Mesendoderm (in vitro differentiated cells): ENCODE data around the gene ADGRG4.

Experiments used
- DNase-seq: peaks from one replicate; pipeline ENCODE4 v3.0.0; 2013
- H2AK5ac ChIP-seq: 2 replicates; pipeline ENCODE4 v1.6.1; 2013; ENCODE audit warnings: low read length, inconsistent platforms
- H2BK120ac ChIP-seq: 2 replicates; pipeline ENCODE4 v1.6.1; 2013; ENCODE audit warnings: low read depth, mild to moderate bottlenecking, low read length, moderate library complexity, mixed read lengths
- H2BK15ac ChIP-seq: replicated peaks from 2 replicates; pipeline ENCODE4 v1.6.1; 2013; ENCODE audit warnings: low read depth, mild to moderate bottlenecking, moderate library complexity
- H2BK5ac ChIP-seq: 2 replicates; pipeline ENCODE4 v1.6.1; 2013; ENCODE audit warnings: low read length, inconsistent platforms
- H3K18ac ChIP-seq: 2 replicates; pipeline ENCODE4 v1.6.1; 2013; ENCODE audit warnings: mild to moderate bottlenecking, low read length, mixed read lengths
- H3K23ac ChIP-seq: one replicate; pipeline ENCODE4 v1.6.1; 2013; ENCODE audit warnings: low read length
- H3K27ac ChIP-seq: 2 replicates; pipeline ENCODE4 v1.5.1; 2013; ENCODE audit warnings: low read depth, mild to moderate bottlenecking, inconsistent platforms, low read length, moderate library complexity
- H3K27me3 ChIP-seq: 2 replicates; pipeline ENCODE4 v1.6.1; 2013; ENCODE audit warnings: low read length, control low read depth, mild to moderate bottlenecking, inconsistent platforms; ENCODE audit not compliant: insufficient read depth, poor library complexity
- H3K36me3 ChIP-seq: 2 replicates; pipeline ENCODE4 v1.6.1; 2013; ENCODE audit warnings: low read length, inconsistent platforms; ENCODE audit not compliant: control insufficient read depth, insufficient read depth
- H3K4ac ChIP-seq: one replicate; pipeline ENCODE4 v1.6.1; 2013; ENCODE audit warnings: low read depth, mild to moderate bottlenecking, low read length, moderate library complexity
- H3K4me1 ChIP-seq: 2 replicates; pipeline ENCODE4 v1.6.1; 2013; ENCODE audit warnings: low read depth, low read length, inconsistent platforms; ENCODE audit not compliant: control insufficient read depth
- H3K4me2 ChIP-seq: 2 replicates; pipeline ENCODE4 v1.6.1; 2013; ENCODE audit warnings: low read length
- H3K4me3 ChIP-seq: 2 replicates; pipeline ENCODE4 v1.5.1; 2013; ENCODE audit warnings: mild to moderate bottlenecking, low read length
- H3K56ac ChIP-seq: one replicate; pipeline ENCODE4 v1.6.1; 2013; ENCODE audit warnings: low read length
- H3K79me1 ChIP-seq: 2 replicates; pipeline ENCODE4 v1.6.1; 2013; ENCODE audit warnings: low read length, inconsistent platforms
- H3K79me2 ChIP-seq: 2 replicates; pipeline ENCODE4 v1.6.1; 2013; ENCODE audit warnings: mild to moderate bottlenecking, low read length; ENCODE audit not compliant: control insufficient read depth, insufficient read depth
- H3K9ac ChIP-seq: 2 replicates; pipeline ENCODE4 v1.6.1; 2013; ENCODE audit warnings: low read length, inconsistent platforms
- H4K5ac ChIP-seq: one replicate; pipeline ENCODE4 v1.6.1; 2013; ENCODE audit warnings: low read length
- H4K8ac ChIP-seq: one replicate; pipeline ENCODE4 v1.6.1; 2013; ENCODE audit warnings: low read depth, mild to moderate bottlenecking, control low read depth, low read length, moderate library complexity
- WGBS: extraction: QIAGEN DNeasy Blood & Tissue Kit; methylation state at CpG from one replicate; pipeline ENCODE4 v1.1.7; 2013; ENCODE audit warnings: low lambda C conversion rate, missing lambda C conversion rate; ENCODE audit not compliant: insufficient coverage; ENCODE audit errors: extremely low coverage; 5-methylcytosine and 5-hydroxymethylcytosine counted together

Gene ADGRG4

DNA sequence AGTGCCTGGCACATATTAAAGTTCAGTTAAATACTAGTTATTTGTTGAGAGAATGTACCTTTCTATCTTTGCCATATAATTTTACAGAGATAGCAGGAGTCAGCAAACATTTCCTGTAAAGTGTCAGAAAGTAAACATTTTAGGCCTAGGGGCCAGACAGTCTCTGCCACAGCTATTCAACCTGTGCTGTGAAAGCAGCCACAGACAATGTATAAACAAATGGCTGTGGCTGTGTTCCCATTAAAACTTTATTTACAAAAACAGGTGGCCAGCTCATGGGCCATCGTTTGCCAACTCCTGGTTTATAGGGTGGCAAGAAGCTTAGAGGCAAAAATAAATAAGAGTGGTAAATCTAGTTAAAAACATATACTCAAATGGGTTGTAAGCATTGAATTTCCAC is 153.0 kb downstream of the ADGRG4 start:
- H3K18ac ChIP-seq: no peak overlapping the region
- H4K5ac ChIP-seq: no peak overlapping the region
- no peak for DNase-seq
- H3K4me1 ChIP-seq: no peaks in the 10 kb centered on the region
- no CpG with 5 or more reads among the region's 1 CpG for WGBS
- H3K4me2 ChIP-seq: no peak overlapping the region
- H3K27me3 ChIP-seq: no peaks in the 10 kb centered on the region
- H3K36me3 ChIP-seq: no peaks in the 10 kb centered on the region
- no peaks in the 10 kb centered on the region for H3K79me1 ChIP-seq
- no peak overlapping the region for H3K9ac ChIP-seq
- H3K27ac ChIP-seq: no peak overlapping the region
- H3K4ac ChIP-seq: no peak overlapping the region
- H2BK15ac ChIP-seq: no peak overlapping the region
- no peak overlapping the region for H4K8ac ChIP-seq
- H3K23ac ChIP-seq: no peak overlapping the region
- H3K79me2 ChIP-seq: no peaks in the 10 kb centered on the region
- H3K56ac ChIP-seq: no peak overlapping the region
- no peak overlapping the region for H2BK5ac ChIP-seq
- H2BK120ac ChIP-seq: no peak overlapping the region
- H3K4me3 ChIP-seq: no peak overlapping the region
- H2AK5ac ChIP-seq: no peak overlapping the region

DNA sequence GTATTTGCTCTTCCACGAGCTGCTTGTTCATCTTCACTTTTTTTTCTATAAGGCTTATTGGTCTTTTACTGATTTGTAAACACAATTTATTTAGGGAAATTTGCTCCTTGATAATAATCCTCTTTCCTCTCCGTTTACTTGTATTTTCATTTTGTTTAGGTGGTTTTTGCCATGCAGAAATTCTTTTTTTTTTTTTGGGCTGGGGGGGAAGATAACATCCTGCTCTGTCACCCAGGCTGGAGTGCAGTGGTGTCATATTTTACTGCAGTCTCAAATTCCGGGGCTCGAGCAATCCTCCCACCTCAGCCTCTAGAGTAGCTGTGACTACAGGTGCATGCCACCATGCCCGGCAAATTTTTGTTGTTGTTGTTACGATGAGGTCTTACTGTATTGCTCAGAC is 155.4 kb downstream of the ADGRG4 start:
- H3K27ac ChIP-seq: no peak overlapping the region
- WGBS: no CpG with 5 or more reads among the region's 6 CpGs
- no peak overlapping the region for H2BK5ac ChIP-seq
- H2BK15ac ChIP-seq: no peak overlapping the region
- no peak overlapping the region for H3K18ac ChIP-seq
- DNase-seq: no peak
- H3K56ac ChIP-seq: no peak overlapping the region
- no peak overlapping the region for H2BK120ac ChIP-seq
- no peak overlapping the region for H3K4me3 ChIP-seq
- H3K4ac ChIP-seq: no peak overlapping the region
- H2AK5ac ChIP-seq: no peak overlapping the region
- no peaks in the 10 kb centered on the region for H3K27me3 ChIP-seq
- H4K8ac ChIP-seq: no peak overlapping the region
- H3K9ac ChIP-seq: no peak overlapping the region
- H4K5ac ChIP-seq: no peak overlapping the region
- H3K36me3 ChIP-seq: no peaks in the 10 kb centered on the region
- H3K79me1 ChIP-seq: no peaks in the 10 kb centered on the region
- no peaks in the 10 kb centered on the region for H3K4me1 ChIP-seq
- H3K79me2 ChIP-seq: no peaks in the 10 kb centered on the region
- H3K4me2 ChIP-seq: no peak overlapping the region
- H3K23ac ChIP-seq: no peak overlapping the region

- Histone ChIP-seq H3K4me1 (no peaks in the 10 kb centered on the region), H3K9ac (no peak overlapping the region), H3K23ac (no peak overlapping the region), H4K8ac (no peak overlapping the region), H2BK120ac (no peak overlapping the region), H3K79me1 (no peaks in the 10 kb centered on the region), H3K79me2 (no peaks in the 10 kb centered on the region), H3K36me3 (no peaks in the 10 kb centered on the region), H2BK15ac (no peak overlapping the region), H2BK5ac (no peak overlapping the region), H3K56ac (no peak overlapping the region), H3K18ac (no peak overlapping the region), H4K5ac (no peak overlapping the region), H3K4ac (no peak overlapping the region), H2AK5ac (no peak overlapping the region), H3K27ac (no peak overlapping the region), H3K4me3 (no peak overlapping the region), H3K4me2 (no peak overlapping the region), H3K27me3 (no peaks in the 10 kb centered on the region)
- WGBS: no CpG with 5 or more reads among the region's 5 CpGs
- DNase-seq: no peak
Observed at GRCh38 chrX:136457303-136457917, 156.6 kb downstream of the ADGRG4 start.

- H3K9ac ChIP-seq: no peak overlapping the region
- H4K5ac ChIP-seq: no peak overlapping the region
- no peak for DNase-seq
- H2AK5ac ChIP-seq: no peak overlapping the region
- no peaks in the 10 kb centered on the region for H3K79me1 ChIP-seq
- no peaks in the 10 kb centered on the region for H3K4me1 ChIP-seq
- H3K79me2 ChIP-seq: no peaks in the 10 kb centered on the region
- no CpG with 5 or more reads among the region's 3 CpGs for WGBS
- no peak overlapping the region for H2BK5ac ChIP-seq
- no peak overlapping the region for H3K4me2 ChIP-seq
- H3K36me3 ChIP-seq: no peaks in the 10 kb centered on the region
- no peak overlapping the region for H2BK15ac ChIP-seq
- no peak overlapping the region for H3K23ac ChIP-seq
- H3K56ac ChIP-seq: no peak overlapping the region
- H3K18ac ChIP-seq: no peak overlapping the region
- no peak overlapping the region for H4K8ac ChIP-seq
- H3K4ac ChIP-seq: no peak overlapping the region
- no peaks in the 10 kb centered on the region for H3K27me3 ChIP-seq
- H3K27ac ChIP-seq: no peak overlapping the region
- no peak overlapping the region for H2BK120ac ChIP-seq
- no peak overlapping the region for H3K4me3 ChIP-seq
Observed at GRCh38 chrX:136464589-136464988, 163.8 kb downstream of the ADGRG4 start.
